Measurements from ENCODE around the gene TRAPPC6A. TPM values are rescaled to one million over a fixed set of nuclear protein-coding genes. Genes with fewer than 3 reads are reported as not detected.
A peak's percentile ranks its signal among the peaks of the same experiment; 100 is the strongest.

Gene TRAPPC6A
- total RNA-seq, 2 donors from 2014 or later, result 45.0 to 46.9 TPM

DNA sequence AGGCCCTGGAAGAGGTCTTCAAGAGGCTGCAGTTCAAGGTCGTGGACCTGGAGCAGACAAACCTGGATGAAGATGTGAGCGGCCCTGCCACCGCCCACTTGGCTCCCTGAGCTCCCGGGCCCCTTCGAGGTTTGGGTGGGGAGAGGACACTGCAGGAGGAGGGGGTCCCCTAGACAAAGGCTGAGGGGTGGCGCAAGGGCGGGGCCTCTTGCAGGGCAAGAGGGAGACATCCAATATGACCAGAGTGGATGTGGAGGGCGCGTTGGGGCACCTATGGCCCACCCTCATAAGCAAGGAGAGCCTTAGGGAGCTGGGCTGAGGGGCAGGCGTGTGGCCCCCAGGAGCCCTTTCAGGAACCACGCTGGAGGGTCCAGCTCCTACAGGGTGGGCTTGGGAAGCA is 37.5 kb downstream of the TRAPPC6A start:
- intact Hi-C loops (cut with DNase I, micrococcal nuclease), result no loop called here
- DNase-seq (no peak), ATAC-seq (no peak)

DNA sequence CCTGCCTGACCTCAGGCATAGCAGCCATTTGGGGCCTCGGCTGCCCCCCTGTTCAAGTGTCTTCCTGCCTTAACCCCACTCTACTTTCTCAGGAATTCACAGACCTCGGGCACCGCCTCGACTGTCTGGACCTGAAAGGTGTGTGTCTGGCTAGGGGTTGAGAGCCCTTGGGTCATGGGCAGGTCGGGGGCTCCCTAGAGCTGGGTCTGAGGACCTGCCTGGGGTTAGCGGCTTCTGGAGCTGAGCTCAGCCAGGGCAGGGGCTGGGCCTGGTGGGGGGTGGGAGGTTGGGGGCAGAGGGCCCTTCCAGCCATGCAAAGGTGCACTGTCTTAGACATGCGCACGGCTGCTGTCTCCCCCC is 37.9 kb downstream of the TRAPPC6A start:
- intact Hi-C loops (cut with DNase I, micrococcal nuclease), result no loop called here
- no peak for ATAC-seq

DNA sequence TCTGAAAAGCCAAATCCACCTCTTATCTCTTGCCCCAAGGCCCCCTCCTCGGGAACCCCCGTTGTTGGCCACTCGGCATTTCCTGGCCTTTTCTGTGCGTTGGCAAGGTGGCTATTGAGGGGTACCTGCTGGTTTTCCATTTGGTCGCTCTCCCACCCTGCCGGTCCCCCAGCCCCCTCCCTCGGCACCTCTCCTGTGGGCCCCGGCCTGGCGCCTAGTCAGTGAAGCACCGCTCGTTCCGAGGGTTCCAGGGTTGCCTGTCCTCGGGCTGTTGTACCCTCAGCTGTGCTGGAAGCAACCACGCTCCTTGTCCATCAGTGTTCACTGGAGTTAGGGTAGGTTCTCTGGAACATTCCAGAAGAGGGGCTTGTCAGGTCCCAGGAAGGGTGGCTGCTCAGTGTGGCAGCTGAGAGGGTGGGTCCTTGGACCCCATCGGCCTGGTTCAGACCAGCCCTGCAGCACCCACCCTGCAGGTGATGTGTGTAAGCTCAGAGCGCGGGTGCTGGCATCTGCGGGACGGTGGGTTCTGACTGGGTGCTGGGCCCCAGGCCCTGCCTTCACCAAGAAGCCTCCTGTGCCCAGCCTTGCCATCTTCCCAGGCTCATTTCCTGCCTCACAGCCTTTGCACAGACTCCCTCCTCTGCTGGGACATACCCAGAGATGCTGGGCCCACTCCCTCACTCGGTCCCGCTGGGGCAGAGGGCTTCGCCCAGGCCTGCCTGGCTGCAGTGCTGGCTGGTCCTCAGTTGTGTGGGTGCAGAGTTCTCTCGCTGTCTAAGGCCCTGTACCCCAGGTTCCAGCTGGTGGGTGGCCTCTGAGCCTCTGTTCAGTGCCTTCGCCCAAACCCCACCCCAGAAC is 38.5 kb downstream of the TRAPPC6A start:
- DNase-seq (no peak), ATAC-seq (no peak)
- intact Hi-C loops (cut with DNase I, micrococcal nuclease), result no loop called here

More for the DNA sequence above, 37.9 kb downstream of the TRAPPC6A start:
- DNase-seq, result no peak

DNA sequence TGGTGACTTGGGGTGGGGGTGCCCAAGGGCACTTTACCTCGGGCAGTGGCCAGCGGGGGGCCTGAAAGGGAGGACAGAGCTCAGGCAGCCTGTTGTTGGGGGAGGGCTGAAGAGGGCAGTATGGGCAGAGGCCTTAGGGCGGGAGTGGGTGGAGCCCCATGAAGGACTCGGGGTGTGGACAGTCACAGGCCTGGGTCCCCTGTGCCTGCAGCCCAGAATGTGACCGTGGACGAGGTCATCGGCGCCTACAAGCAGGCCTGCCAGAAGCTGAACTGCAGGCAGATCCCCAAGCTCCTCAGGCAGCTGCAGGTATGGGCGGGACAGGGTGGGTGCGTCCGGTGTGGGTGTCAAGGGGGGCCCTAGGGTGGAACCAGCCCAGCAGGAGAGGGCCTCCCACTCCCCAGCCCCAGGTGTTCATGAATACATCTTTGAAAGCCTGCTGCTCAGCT is 39.7 kb downstream of the TRAPPC6A start:
- ATAC-seq, result peak; percentile 53
- DNase-seq, result no peak

DNA sequence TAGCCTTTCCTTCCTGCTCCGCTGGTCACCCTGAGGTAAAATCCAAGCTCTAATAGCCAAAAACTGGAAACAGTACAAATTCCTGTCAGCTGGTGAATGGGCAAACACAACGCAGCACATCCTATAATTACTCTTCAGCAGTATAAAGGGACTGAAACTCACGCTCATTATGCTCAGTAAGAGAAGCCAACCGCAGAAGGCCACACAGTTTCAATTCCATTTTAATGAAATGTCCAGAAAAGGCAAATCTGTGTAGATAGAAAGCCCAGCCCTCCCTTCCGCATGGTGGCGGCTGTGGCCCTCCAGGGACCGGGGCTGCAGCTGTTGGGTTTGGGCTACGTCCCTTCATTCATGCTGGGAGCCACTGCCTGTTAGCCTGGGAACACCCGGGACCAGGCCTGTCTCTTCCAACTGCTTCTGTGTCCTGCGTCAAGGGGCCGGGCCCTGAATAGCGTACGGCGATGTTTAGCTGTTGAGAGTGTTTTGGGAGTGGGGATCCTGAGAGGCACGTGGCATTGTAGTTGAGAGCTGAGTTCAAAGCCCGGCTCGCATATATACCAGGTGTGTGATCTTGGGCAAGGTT is 40.8 kb downstream of the TRAPPC6A start:
- intact Hi-C loops (cut with DNase I, micrococcal nuclease), result no loop called here
- ATAC-seq (peak; percentile 14), DNase-seq (no peak)

More for the DNA sequence above, 39.7 kb downstream of the TRAPPC6A start:
- intact Hi-C loops (cut with DNase I, micrococcal nuclease), result no loop called here

DNA sequence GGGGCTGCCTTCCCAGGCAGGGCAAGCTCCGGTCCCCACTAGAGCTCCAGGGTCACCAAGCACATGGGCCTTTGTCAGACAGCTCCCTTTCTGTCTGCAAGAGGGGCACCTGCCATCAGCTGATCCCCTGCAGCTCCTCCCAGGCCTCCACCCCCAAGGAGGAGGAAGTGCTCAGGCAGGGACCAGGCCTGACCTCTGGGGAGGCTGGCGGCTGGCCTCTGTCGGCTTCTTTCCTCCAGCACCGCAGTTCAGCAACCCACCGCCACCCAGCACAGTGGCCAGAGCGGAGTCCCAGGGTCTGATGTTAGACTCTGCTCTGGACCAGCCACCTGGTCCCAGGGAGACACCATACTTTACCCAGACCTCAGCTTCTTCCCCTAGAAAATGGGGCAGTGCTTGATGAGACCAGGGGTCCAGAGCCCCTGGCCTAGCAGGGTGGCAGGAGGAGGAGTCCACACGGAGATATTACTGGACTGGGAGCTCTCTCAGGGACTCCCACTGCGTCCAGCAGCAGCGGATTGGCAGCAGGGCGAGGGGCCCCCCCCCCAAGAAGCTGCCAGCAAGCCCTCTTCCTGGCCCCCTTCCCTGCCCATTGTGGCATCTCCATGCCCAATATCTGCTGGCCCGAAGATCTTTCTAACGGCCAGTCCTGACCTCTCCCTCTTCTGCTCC is 41.4 kb downstream of the TRAPPC6A start:
- DNase-seq, result no peak
- no peak for ATAC-seq
- intact Hi-C loops (cut with DNase I, micrococcal nuclease), result no loop called here

DNA sequence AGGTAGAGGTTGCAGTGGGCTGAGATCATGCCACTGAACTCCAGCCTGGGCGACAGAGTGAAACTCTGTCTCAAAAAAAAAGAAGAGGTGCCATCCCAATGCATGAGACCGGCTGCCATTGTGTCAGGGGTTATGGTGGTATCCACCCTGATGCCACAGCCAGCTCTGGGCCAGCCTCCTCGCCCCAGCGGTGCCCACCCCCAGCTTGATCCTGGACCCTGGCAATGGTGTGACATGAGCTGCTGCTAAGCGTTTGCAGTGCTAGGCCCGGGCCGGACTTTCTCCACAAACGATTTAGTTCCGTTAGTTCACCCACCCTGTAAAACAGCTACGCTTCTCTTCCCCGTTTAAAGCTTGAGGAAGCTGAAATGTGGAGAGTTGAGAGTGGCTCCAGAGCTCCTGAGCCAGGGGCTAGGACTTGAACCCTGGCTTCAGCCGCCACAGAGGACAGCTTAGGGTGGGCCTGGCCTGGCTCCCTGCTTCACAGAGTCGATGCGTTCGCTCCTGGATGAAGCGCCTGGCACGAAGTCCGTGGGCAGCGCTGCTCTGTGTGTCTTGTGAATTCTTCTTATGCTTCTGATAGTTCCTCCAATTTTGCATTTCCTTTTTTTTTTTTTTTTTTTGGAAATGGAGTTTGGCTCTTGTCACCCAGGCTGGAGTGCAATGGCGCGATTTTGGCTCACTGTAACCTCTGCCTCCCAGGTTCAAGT is 42.7 kb downstream of the TRAPPC6A start:
- ATAC-seq (no peak), DNase-seq (no peak)
- intact Hi-C loops (cut with DNase I, micrococcal nuclease), result no loop called here

DNA sequence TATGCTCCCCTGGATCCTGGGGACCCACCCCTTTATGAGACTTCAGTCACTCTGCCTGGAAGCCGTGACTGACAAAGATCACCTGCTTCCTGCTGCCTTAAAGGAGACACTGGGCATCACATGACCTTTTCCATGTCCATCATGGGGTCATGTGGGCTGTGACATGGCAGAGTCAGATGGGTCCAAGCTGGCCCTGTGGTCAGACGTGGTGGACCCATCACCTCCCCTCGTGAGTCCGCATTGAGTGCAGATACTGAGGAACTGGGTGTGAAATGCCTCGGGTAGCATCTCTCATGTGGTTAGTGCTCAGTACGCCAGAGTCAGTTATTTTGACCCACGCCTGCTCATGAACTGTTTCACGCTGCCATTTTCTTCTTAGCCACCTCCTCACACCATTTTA is 44.4 kb downstream of the TRAPPC6A start:
- intact Hi-C loops (cut with DNase I, micrococcal nuclease), result no loop called here
- no peak for ATAC-seq
- DNase-seq, result no peak

DNA sequence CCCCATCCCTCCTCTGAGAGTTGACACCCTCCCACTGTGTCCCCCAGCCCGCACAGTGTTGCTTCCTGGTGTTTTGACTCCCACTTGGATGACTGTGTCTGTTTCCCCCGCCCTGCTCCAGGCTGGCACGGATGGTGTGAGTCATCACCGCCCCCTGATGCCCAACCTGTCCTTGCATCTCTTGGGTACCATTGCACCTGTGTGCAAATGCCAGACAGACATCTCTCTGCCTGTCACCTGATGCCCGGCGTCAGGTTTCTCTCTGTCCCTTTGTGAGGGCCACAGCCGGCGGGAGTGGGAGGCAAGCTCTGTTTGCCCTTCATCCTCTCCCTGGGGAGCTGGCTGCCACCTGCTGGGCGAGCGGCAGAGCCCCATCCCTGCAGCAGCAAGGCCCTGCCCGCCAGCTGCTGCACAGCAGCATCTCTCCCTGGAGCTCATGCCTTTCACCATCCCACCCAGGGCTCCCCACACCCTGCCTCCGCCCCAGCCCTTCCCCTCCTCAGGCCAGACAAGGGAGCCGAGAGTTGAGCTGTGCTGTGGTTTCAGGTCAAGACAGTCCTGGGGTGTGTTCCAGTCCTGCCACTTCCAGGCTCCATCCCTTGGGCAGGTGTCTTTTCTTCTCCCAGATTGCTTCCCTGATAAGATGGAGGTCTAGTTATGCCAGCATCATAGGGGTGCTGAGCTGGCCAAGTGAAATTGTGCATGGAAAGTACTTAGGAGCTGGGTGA is 47.0 kb downstream of the TRAPPC6A start:
- DNase-seq (peak in 1 of 2 donors; percentile 45), ATAC-seq (peak; percentile 75)
- intact Hi-C loops (cut with DNase I, micrococcal nuclease), result no loop called here

DNA sequence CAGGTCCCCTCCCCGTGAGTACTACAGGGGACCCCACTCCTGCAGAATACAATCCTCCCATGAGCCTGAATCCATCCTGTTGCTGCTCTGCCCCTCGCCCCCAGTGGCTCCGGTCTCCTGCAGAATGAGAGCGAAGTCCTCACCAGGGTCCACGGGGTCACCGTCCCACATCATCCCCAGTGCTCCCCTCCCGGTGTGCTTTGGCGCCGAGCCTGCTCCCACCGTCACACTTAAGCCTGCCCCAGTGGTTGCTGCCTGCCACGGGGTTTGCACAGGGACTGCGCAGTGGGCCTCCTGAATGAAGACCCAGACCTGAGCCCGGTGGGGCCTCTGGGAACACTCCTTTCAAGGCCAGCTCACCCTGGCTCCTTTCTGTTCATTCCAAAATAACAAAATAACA is 47.8 kb downstream of the TRAPPC6A start:
- DNase-seq (no peak), ATAC-seq (no peak)
- intact Hi-C loops (cut with DNase I, micrococcal nuclease), result no loop called here

DNA sequence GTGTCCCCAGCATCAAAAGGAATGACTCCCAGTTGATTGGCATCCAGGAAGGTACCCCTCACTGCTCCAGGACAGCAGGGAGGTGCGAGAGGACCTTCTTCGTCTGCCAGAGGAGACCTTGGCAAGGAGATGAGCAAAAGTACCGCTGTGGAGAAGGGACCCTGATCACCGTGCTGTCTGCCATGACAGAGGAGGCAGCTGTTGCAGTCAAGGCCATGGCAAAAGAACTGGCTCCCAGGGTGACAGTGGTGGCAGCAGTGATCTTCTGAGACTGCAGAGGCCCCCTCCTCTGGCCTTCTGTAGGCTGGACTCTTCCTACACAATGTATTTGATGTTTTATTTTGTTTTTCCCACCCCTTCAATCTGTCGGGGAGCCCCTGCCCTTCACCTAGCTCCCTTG is 49.2 kb downstream of the TRAPPC6A start:
- intact Hi-C loops (cut with DNase I, micrococcal nuclease), result no loop called here
- ATAC-seq, result no peak

DNA sequence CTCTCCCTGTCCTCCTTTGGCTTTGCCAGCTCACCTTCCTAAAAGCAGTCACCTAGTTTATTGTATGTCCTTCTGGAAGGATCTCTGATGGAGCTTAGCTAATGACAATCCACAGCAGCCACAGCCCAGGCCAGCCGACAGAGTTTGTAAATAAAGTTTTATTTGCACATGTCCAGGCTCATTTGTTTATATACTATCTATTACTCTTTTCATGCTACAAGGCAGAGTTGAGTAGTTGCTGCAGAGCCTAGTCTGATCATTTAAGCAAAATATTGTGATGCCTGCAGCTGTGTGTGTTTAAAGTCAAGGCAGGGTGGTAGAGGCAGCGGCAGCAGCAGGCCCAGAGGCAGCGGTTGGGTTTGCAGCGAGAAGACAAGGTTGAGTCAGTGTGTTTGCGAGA is 49.9 kb downstream of the TRAPPC6A start:
- DNase-seq, result no peak
- ATAC-seq, result no peak
- intact Hi-C loops (cut with DNase I, micrococcal nuclease), result no loop called here

More for the DNA sequence above, 49.2 kb downstream of the TRAPPC6A start:
- no peak for DNase-seq

DNA sequence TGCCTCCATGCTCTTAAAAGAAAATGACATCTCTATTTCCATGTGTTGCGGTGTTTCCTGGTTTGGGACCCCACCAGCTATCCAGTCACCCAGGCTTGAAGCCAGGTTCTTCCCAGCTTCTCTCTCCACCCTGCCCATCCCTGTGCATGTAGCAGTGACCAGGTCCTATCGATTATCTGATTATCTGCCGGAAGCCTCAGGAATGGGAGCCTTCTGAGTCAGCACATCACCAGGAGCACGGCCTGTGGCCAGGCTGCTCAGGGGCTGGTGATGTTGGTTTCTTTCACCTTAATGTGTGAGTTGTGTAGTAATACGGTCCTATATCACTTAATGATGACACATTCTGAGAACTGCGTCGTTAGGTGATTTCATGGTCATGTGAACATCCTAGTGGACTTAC is 51.4 kb downstream of the TRAPPC6A start:
- ATAC-seq, result no peak
- no peak for DNase-seq
- intact Hi-C loops (cut with DNase I, micrococcal nuclease), result no loop called here

DNA sequence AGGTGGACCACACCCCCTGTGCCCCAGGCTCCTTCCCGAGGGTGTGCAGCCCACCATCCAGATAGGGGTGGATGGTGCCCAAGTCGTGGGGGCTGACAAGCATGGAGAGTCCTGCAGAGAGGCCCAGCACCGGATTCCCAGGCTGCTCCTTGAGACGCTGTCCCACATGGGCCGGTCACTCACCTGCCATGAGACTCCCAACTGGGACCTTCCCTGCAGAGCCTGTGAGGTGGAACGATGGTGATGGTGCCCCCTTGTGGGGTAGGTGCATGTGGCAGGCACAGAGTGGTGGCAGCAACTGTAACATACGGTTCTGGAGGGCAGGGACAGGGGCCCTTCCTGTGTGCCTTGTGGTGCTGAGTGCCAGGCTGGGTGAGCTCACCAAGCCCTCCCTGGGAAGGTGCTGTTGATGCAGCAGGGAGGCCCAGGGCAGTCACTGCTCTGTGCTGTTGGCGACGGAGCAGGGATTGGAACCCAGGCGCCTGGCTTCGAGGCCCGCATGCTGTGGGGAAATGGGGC is 52.0 kb downstream of the TRAPPC6A start:
- ATAC-seq, result peak; percentile 89
- intact Hi-C loops (cut with DNase I, micrococcal nuclease), result no loop called here
- peak; percentile 68 to 85 for DNase-seq

DNA sequence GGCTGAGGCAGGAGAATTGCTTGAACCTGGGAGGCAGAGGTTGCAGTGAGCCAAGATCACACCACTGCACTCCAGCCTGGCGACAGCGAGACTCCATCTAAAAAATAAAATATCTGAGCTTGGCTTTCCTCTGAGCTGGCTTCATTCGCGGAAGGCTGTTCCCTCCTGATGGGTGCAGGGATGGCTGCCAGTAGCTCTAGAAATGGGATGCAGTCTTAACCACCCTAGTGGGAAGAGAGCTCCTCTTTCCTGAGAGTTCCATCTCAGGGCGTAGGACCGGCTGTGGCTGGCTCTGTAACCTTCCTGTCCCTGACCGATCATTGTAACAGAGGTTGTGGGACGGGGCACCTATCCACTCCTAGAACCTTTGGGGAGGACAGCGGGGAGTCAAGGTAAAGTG is 52.7 kb downstream of the TRAPPC6A start:
- DNase-seq, result no peak
- intact Hi-C loops (cut with DNase I, micrococcal nuclease), result no loop called here
- no peak for ATAC-seq

DNA sequence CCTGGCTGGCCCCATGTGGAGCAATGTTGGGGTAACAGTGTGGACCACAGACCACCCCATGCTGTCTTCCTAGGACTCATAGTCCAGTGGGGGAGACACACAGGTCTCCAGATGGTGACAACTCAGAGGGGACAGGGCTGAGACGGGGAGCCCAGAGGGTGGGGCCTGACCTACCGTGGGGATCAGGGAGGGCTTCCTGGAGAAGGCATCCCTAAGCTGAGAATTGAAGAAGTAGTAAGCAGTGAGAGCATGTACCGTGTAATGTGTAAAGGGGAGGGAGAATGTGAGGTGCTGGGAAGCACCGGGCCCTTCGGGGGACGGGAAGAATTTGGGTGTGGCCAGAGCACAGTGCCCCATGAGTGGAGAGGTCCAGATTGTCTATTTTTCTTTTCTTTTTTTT is 54.0 kb downstream of the TRAPPC6A start:
- intact Hi-C loops (cut with DNase I, micrococcal nuclease), result no loop called here
- DNase-seq (no peak), ATAC-seq (no peak)

DNA sequence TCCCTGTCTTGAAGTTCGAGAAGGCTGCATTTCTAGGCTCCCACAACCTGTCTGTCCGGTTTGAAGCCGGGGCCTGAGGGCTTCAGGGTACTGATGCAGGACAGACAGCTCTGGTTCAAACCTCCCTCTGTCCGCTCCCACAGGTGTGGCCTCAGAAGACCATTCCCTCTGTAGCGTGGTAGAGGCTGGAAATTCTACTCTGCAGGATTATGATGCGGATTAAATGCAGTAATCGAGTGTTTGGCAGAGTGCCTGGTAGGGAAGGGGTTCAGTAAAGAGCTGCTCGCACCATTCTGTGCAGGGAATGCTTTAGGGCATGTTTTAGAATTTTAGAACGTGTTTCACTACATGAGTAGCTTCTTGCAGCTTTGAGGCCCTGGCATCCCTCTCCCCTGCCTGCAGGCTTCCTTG is 54.6 kb downstream of the TRAPPC6A start:
- ATAC-seq (peak; percentile 14), DNase-seq (no peak)
- intact Hi-C loops (cut with DNase I, micrococcal nuclease), result no loop called here

DNA sequence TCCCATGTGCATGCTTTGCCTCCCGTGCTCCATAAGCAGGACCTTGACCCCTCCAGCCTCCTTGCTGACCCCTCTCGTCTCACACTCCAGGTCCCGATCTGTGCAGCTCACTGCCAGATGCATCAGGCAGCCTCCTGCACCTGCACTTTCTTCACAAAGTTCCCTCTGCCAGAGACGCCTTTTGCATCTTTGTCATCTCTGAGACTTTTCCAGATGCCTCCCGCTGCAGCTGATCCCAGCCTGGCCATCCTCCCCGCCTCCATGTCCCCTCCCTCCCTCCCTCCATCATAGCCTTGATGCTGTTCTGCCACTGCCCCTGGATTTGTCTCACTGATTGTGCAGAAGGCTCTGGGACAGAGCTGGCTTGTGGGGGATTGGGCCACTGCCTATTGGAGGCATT is 55.2 kb downstream of the TRAPPC6A start:
- ATAC-seq (no peak), DNase-seq (no peak)
- intact Hi-C loops (cut with DNase I, micrococcal nuclease), result no loop called here
